DOHH2 (cell line): ENCODE measurements around the gene AHI1.

ENCODE experiments used
- H3F3A ChIP-seq: fragments of 200-600 bp; sonication (generic), shearing (Covaris generic); 2 replicates; pipeline ENCODE4 v1.6.0; 2016; ENCODE audit warnings: antibody characterized with exemption, mild to moderate bottlenecking; ENCODE audit not compliant: control insufficient read depth, insufficient read depth
- H3K27ac ChIP-seq: fragments of 200-600 bp; sonication (generic); 2 replicates; pipeline ENCODE4 v1.5.1; 2014; ENCODE audit warnings: low read depth, mild to moderate bottlenecking, low read length, moderate library complexity
- H3K27me3 ChIP-seq: fragments of 200-600 bp; sonication (generic); 2 replicates; pipeline ENCODE4 v1.6.1; 2014; ENCODE audit warnings: mild to moderate bottlenecking, low read length, mixed read lengths; ENCODE audit not compliant: control insufficient read depth
- H3K36me3 ChIP-seq: fragments of 200-600 bp; sonication (generic); 2 replicates; pipeline ENCODE4 v1.6.1; 2014; ENCODE audit warnings: mild to moderate bottlenecking, low read length, moderate library complexity, mixed read lengths; ENCODE audit not compliant: control insufficient read depth
- H3K4me1 ChIP-seq: fragments of 200-600 bp; sonication (generic); 2 replicates; pipeline ENCODE4 v1.6.1; 2014; ENCODE audit warnings: mild to moderate bottlenecking, low read length, mixed read lengths; ENCODE audit not compliant: control insufficient read depth
- H3K4me2 ChIP-seq: fragments of 200-600 bp; sonication (generic); 2 replicates; pipeline ENCODE4 v1.6.0; 2014; ENCODE audit warnings: mild to moderate bottlenecking, low read length, moderate library complexity
- H3K4me3 ChIP-seq: fragments of 200-600 bp; sonication (generic); 2 replicates; pipeline ENCODE4 v1.5.1; 2014; ENCODE audit warnings: mild to moderate bottlenecking, low read length, mixed read lengths
- H3K79me2 ChIP-seq: fragments of 200-600 bp; sonication (generic); 2 replicates; pipeline ENCODE4 v1.6.1; 2014; ENCODE audit warnings: mild to moderate bottlenecking, low read length, mixed read lengths; ENCODE audit not compliant: control insufficient read depth
- H3K9me2 ChIP-seq: fragments of 200-600 bp; sonication (generic); replicated peaks from 2 replicates; pipeline ENCODE4 v1.6.1; 2014; ENCODE audit warnings: mild to moderate bottlenecking, low read length, mixed read lengths; ENCODE audit not compliant: control insufficient read depth
- H3K9me3 ChIP-seq: fragments of 200-600 bp; sonication (generic); 2 replicates; pipeline ENCODE4 v1.6.1; 2014; ENCODE audit warnings: antibody characterized with exemption, low read length, mixed read lengths; ENCODE audit not compliant: control insufficient read depth, insufficient read depth
- H4K20me1 ChIP-seq: fragments of 200-600 bp; sonication (generic); 2 replicates; pipeline ENCODE4 v1.6.0; 2014; ENCODE audit warnings: low read depth, mild to moderate bottlenecking, antibody characterized with exemption, low read length, moderate library complexity; ENCODE audit not compliant: control insufficient read depth, insufficient read depth
- EZH2phosphoT487 ChIP-seq: fragments of 200-600 bp; sonication (generic); IDR thresholded peaks from 2 replicates; pipeline ENCODE4 v1.6.1; 2017; ENCODE audit warnings: borderline replicate concordance, mild to moderate bottlenecking, antibody characterized with exemption, low read length, moderate library complexity, mixed read lengths
- TF ChIP-seq, protein P1 (sequence below): fragments of 200-600 bp; sonication (generic); IDR thresholded peaks from one replicate; pipeline ENCODE4 v1.5.1; 2014; ENCODE audit warnings: antibody characterized with exemption, mild to moderate bottlenecking, low read depth, low read length; ENCODE audit not compliant: poor library complexity, severe bottlenecking

The AHI1 gene

GRCh38 chr6:135234492-135234780 lies 263.1 kb downstream of the AHI1 start:
- H3K27ac ChIP-seq, result no peak overlapping the region
- H3K9me2 ChIP-seq, result no peaks in the 10 kb centered on the region
- no peak overlapping the region for H3K4me2 ChIP-seq
- no peaks in the 10 kb centered on the region for H3F3A ChIP-seq
- no peaks in the 10 kb centered on the region for H3K9me3 ChIP-seq
- no peaks in the 10 kb centered on the region for H4K20me1 ChIP-seq
- TF ChIP-seq, protein P1, sequence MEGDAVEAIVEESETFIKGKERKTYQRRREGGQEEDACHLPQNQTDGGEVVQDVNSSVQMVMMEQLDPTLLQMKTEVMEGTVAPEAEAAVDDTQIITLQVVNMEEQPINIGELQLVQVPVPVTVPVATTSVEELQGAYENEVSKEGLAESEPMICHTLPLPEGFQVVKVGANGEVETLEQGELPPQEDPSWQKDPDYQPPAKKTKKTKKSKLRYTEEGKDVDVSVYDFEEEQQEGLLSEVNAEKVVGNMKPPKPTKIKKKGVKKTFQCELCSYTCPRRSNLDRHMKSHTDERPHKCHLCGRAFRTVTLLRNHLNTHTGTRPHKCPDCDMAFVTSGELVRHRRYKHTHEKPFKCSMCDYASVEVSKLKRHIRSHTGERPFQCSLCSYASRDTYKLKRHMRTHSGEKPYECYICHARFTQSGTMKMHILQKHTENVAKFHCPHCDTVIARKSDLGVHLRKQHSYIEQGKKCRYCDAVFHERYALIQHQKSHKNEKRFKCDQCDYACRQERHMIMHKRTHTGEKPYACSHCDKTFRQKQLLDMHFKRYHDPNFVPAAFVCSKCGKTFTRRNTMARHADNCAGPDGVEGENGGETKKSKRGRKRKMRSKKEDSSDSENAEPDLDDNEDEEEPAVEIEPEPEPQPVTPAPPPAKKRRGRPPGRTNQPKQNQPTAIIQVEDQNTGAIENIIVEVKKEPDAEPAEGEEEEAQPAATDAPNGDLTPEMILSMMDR, result no peak
- TF ChIP-seq EZH2phosphoT487, result no peak
- H3K4me1 ChIP-seq, result no peaks in the 10 kb centered on the region
- H3K4me3 ChIP-seq, result no peak overlapping the region
- no peaks in the 10 kb centered on the region for H3K36me3 ChIP-seq
- H3K79me2 ChIP-seq, result no peaks in the 10 kb centered on the region
- H3K27me3 ChIP-seq, result no peaks in the 10 kb centered on the region

DNA sequence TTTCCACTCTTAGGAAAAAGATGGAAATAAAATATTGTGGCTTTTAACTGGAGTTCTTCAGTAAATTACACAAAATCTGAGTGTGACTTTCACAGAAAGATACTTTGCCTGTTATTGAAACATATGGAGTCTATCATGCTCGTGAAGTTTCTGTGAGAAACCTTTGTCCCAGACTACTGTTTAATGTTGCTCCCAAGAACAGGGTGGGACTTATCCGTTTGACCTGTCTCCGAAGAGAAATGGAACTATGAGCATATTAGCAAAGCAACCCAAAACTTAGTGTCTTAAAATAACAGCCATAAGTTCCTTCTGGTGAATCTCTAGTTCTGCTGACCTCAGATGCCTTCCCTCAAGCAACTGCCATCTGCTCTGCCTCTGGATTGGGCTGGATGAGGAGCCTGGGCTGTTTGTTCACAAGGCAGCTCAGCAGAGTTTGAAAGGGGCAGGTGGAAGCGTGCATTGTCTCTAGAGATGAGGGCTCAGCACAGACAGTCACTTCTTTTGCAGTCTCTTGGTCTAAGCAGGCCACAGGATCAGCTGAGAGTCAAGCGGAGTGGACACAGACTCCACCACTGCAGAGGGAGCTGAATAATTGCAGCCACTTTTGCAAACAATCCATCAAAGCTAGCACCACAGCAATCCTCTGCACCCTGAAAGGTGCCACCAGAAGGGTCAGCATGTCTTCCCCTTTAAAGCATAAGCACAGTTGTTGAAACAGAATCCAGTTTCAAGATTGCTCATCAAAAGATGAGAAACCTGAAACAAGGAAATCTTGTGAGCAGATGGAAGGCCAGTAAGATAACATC lies 263.7 kb downstream of the AHI1 start:
- H3F3A ChIP-seq, result no peaks in the 10 kb centered on the region
- no peak overlapping the region for H3K27ac ChIP-seq
- no peaks in the 10 kb centered on the region for H3K27me3 ChIP-seq
- H3K9me3 ChIP-seq, result no peaks in the 10 kb centered on the region
- H3K4me2 ChIP-seq, result no peak overlapping the region
- no peaks in the 10 kb centered on the region for H3K79me2 ChIP-seq
- H3K9me2 ChIP-seq, result no peaks in the 10 kb centered on the region
- H4K20me1 ChIP-seq, result no peaks in the 10 kb centered on the region
- H3K4me1 ChIP-seq, result no peaks in the 10 kb centered on the region
- TF ChIP-seq, protein P1, result no peak
- no peak for TF ChIP-seq EZH2phosphoT487
- no peak overlapping the region for H3K4me3 ChIP-seq
- no peaks in the 10 kb centered on the region for H3K36me3 ChIP-seq
